Effector memory CD4-positive, alpha-beta T cell (primary cell): Measurements from ENCODE around the gene YDJC.

ENCODE experiments used
- DNase-seq, 3 donors: peaks; one replicate each; pipeline ENCODE4 v3.0.0-alpha.2; 2020
- H3K27ac ChIP-seq: 2 replicates; pipeline ENCODE4 v1.7.0; 2013; ENCODE audit warnings: mild to moderate bottlenecking, low read length, moderate library complexity; ENCODE audit not compliant: insufficient read depth, poor library complexity, severe bottlenecking
- H3K27me3 ChIP-seq: replicated peaks from 2 replicates; pipeline ENCODE4 v1.7.0; 2013; ENCODE audit warnings: mild to moderate bottlenecking, low read length; ENCODE audit not compliant: insufficient read depth, control insufficient read depth, poor library complexity, severe bottlenecking
- H3K36me3 ChIP-seq: 2 replicates; pipeline ENCODE4 v1.7.0; 2013; ENCODE audit warnings: mild to moderate bottlenecking, low read length, moderate library complexity; ENCODE audit not compliant: control insufficient read depth, insufficient read depth
- H3K4me1 ChIP-seq: 2 replicates; pipeline ENCODE4 v1.7.0; 2013; ENCODE audit warnings: low read length, mild to moderate bottlenecking; ENCODE audit not compliant: control insufficient read depth, insufficient read depth, poor library complexity, severe bottlenecking
- H3K4me3 ChIP-seq: 2 replicates; pipeline ENCODE4 v1.7.0; 2013; ENCODE audit warnings: low read length, low read depth, mild to moderate bottlenecking; ENCODE audit not compliant: insufficient read depth, poor library complexity, severe bottlenecking
- H3K9me3 ChIP-seq: 2 replicates; pipeline ENCODE4 v1.7.0; 2013; ENCODE audit warnings: mild to moderate bottlenecking, low read length, moderate library complexity; ENCODE audit not compliant: control insufficient read depth

The YDJC gene

DNA sequence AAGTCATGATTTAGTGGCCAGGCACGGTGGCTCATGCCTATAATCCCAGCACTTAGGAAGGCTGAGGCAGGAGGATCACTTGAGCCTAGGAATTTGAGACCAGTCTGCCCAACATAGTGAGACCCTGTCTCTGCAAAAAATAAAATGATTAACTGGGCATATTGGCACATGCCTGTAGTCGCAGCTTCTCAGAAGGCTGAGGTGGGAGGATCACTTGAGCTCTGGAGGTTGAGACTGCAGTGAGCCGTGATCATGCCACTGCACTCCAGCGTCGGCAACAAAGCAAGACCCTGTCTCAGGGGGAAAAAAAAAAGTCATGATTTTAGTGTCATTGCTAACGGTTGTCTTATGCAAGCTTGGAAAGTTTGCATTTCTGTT is 50.4 kb downstream of the YDJC start:
- Histone ChIP-seq H3K9me3 (no peaks in the 10 kb centered on the region), H3K4me1 (peaks cover 11% of the 10 kb centered on the region), H3K4me3 (no peak overlapping the region), H3K27me3 (no peaks in the 10 kb centered on the region), H3K36me3 (no peaks in the 10 kb centered on the region), H3K27ac (no peak overlapping the region)
- DNase-seq, result no peak
